ENCODE measurements around the gene MTERF4. TPM values are rescaled to one million over a fixed set of nuclear protein-coding genes. Genes with fewer than 3 reads are reported as not detected.

MTERF4 gene
- total and polyA plus RNA-seq, 2 of the 4 experiments (the other 2 are of a cell fraction): 26.6 to 33.3 TPM

GRCh38 chr2:241048949-241049343 is 53.1 kb downstream of the MTERF4 start:
- Histone ChIP-seq H3K18ac (ENCODE audit: low read depth, low read length) (no peak overlapping the region), H4K8ac (ENCODE audit: low read depth in 2 of 2, low read length in 2 of 2) (no peak overlapping the region), H3K79me1 (ENCODE audit: low read depth in 1 of 2, low read length in 2 of 2) (no peaks in the 10 kb centered on the region), H3K9me3 (ENCODE audit: control insufficient read depth, insufficient read depth, low read length) (peaks cover 5% of the 10 kb centered on the region), H3K27ac (ENCODE audit: insufficient read depth, low read length) (no peak overlapping the region), H2AK5ac (ENCODE audit: low read depth, low read length) (no peak overlapping the region), H4K91ac (ENCODE audit: insufficient read depth, low read depth, low read length) (no peak overlapping the region), H3K4ac (ENCODE audit: low read depth, low read length) (no peak overlapping the region), H2AFZ (replicated peaks; ENCODE audit: low read length, poor library complexity) (no peak overlapping the region), H3K4me3 (ENCODE audit: insufficient read depth, low read depth, low read length) (no peak overlapping the region), H2AK9ac (replicated peaks; ENCODE audit: low read depth, low read length, poor library complexity) (no peak overlapping the region), H2BK15ac (ENCODE audit: low read depth, low read length) (no peak overlapping the region), H2BK120ac (ENCODE audit: low read depth, low read length) (no peak overlapping the region), H3K23ac (ENCODE audit: low read depth, low read length) (no peak overlapping the region), H3K4me1 (ENCODE audit: control insufficient read depth, insufficient read depth, low read length) (no peaks in the 10 kb centered on the region), H3K56ac (ENCODE audit: extremely low read depth, insufficient read depth, low read length) (no peak overlapping the region), H2BK20ac (ENCODE audit: low read depth, low read length) (no peak overlapping the region), H3K9me1 (ENCODE audit: insufficient read depth, low read length) (no peaks in the 10 kb centered on the region), H4K20me1 (ENCODE audit: insufficient read depth, low read length) (no peaks in the 10 kb centered on the region), H3K9ac (ENCODE audit: low read depth, low read length) (no peak overlapping the region), H3K14ac (replicated peaks; ENCODE audit: low read depth, low read length) (no peak overlapping the region), H3K36me3 (ENCODE audit: control insufficient read depth, insufficient read depth, low read length) (peaks cover 21% of the 10 kb centered on the region), H3K27me3 (ENCODE audit: control insufficient read depth, insufficient read depth, low read length) (no peaks in the 10 kb centered on the region), H2BK5ac (ENCODE audit: low read depth, low read length, poor library complexity, severe bottlenecking) (no peak overlapping the region), H4K5ac (ENCODE audit: low read depth, low read length) (no peak overlapping the region), H3K4me2 (ENCODE audit: low read depth, low read length) (no peak overlapping the region)
- WGBS, 2 experiments (ENCODE audit: extremely low coverage in 2 of 2, insufficient read length in 1 of 2): 100% methylated on average over 2 of the region's 11 CpGs; no CpG with 5 or more reads in 1 of the 2 experiments
- CTCF ChIA-PET: no interaction called here
- TF ChIP-seq MXI1 (IDR thresholded peaks at IDR 0.05; ENCODE audit: borderline replicate concordance, low read depth, low read length) (no peak), CHD1 (IDR thresholded peaks at IDR 0.05; ENCODE audit: low read depth, low read length) (no peak), MAZ (IDR thresholded peaks at IDR 0.05; ENCODE audit: borderline replicate concordance, low read depth, low read length) (no peak), FOS (IDR thresholded peaks at IDR 0.05; ENCODE audit: low read depth, low read length) (no peak), RAD21 (IDR thresholded peaks at IDR 0.05; ENCODE audit: low read length) (no peak), BHLHE40 (IDR thresholded peaks at IDR 0.05; ENCODE audit: low read depth, low read length) (no peak), CTCF (conservative IDR thresholded peaks at IDR 0.05; ENCODE audit: low read depth, low read length) (no peak), MAFK (IDR thresholded peaks at IDR 0.05; ENCODE audit: low read depth, low read length) (no peak), ELK1 (IDR thresholded peaks at IDR 0.05; ENCODE audit: borderline replicate concordance, low read depth, low read length) (no peak), SMC3 (IDR thresholded peaks at IDR 0.05; ENCODE audit: low read depth, low read length) (no peak), CEBPB (IDR thresholded peaks at IDR 0.05; ENCODE audit: low read depth, low read length) (no peak), POLR2A (IDR thresholded peaks at IDR 0.05; ENCODE audit: low read depth, low read length) (no peak), RFX5 (IDR thresholded peaks at IDR 0.05; ENCODE audit: low read depth, low read length) (no peak), RCOR1 (IDR thresholded peaks at IDR 0.05; ENCODE audit: insufficient replicate concordance, low read length) (no peak)
- TF ChIP-seq, protein P1, sequence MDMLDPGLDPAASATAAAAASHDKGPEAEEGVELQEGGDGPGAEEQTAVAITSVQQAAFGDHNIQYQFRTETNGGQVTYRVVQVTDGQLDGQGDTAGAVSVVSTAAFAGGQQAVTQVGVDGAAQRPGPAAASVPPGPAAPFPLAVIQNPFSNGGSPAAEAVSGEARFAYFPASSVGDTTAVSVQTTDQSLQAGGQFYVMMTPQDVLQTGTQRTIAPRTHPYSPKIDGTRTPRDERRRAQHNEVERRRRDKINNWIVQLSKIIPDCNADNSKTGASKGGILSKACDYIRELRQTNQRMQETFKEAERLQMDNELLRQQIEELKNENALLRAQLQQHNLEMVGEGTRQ (IDR thresholded peaks at IDR 0.05; ENCODE audit: low read depth, low read length): no peak
- dilution Hi-C loops (cut with HindIII; ENCODE audit: low sequenced_read_pairs, unreplicated experiment) (no loop called here), in situ Hi-C loops (cut with MboI; ENCODE audit: low sequenced_read_pairs) (no loop called here), intact Hi-C loops (cut with micrococcal nuclease) (no loop called here)
- DNase-seq (no peak), ATAC-seq (ENCODE audit: low read depth) (no peak)
- POLR2A ChIA-PET (ENCODE audit: unreplicated experiment): no interaction called here
- BruUV-seq (replicated peaks): no TSS peak

All from IMR-90 (cell line).